GM12874 (cell line): ENCODE measurements around the gene PHKA2.

ENCODE experiments used
- TF ChIP-seq, protein P1 (sequence below): IDR thresholded peaks from 2 replicates; pipeline ENCODE4 v1.5.1; 2011; ENCODE audit warnings: low read depth, mild to moderate bottlenecking, control low read depth, low read length, moderate library complexity; ENCODE audit not compliant: insufficient read depth

Gene PHKA2

GRCh38 chrX:18884916-18885315, 99.0 kb downstream of the PHKA2 start:
- TF ChIP-seq, protein P1, sequence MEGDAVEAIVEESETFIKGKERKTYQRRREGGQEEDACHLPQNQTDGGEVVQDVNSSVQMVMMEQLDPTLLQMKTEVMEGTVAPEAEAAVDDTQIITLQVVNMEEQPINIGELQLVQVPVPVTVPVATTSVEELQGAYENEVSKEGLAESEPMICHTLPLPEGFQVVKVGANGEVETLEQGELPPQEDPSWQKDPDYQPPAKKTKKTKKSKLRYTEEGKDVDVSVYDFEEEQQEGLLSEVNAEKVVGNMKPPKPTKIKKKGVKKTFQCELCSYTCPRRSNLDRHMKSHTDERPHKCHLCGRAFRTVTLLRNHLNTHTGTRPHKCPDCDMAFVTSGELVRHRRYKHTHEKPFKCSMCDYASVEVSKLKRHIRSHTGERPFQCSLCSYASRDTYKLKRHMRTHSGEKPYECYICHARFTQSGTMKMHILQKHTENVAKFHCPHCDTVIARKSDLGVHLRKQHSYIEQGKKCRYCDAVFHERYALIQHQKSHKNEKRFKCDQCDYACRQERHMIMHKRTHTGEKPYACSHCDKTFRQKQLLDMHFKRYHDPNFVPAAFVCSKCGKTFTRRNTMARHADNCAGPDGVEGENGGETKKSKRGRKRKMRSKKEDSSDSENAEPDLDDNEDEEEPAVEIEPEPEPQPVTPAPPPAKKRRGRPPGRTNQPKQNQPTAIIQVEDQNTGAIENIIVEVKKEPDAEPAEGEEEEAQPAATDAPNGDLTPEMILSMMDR = no peak

GRCh38 chrX:18883961-18884765, 99.8 kb downstream of the PHKA2 start:
- TF ChIP-seq, protein P1 = no peak

- TF ChIP-seq, protein P1 = no peak
Observed at GRCh38 chrX:18883234-18883960, 100.5 kb downstream of the PHKA2 start.

DNA sequence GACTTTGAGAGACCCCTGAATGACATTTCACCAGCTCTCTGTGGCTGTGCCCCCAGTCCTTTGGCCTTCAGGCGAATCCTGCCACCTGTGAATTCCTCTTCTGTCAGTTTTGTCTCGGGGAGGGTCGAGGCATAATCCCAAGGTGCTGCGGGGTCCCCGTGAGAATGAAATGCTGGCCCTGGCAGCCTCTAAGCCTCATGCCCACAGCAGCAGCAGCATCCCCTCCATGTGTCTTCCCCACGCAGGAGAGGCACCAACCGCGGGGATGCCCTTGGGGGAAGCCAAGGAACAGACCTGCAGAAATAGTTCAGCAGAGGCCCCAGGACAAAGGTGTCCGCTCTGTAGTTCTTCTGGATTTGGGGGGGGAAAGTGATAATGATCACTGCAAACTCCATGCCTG, 104.8 kb downstream of the PHKA2 start:
- TF ChIP-seq, protein P1 = no peak

DNA sequence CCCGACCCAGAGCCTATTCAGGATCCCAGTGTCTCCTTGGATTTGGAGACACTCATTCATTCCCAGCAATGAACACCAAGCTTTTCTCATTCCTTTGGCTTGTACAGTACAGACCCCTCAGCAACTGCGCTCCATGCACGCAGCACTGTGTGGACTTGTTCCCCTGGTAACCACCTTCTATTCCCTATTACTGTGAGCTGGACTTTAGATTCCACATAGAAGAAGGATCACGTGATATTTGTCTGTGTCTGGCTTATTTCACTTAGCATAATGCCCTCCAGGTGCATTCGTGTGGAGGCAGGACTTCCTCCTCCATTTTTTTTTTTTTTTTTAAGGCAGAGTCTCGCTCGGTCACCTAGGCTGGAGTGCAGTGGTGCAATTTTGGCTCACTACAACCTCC, 106.4 kb downstream of the PHKA2 start:
- TF ChIP-seq, protein P1 = no peak

- TF ChIP-seq, protein P1 = no peak
Observed at GRCh38 chrX:18875256-18875878, 108.5 kb downstream of the PHKA2 start.

DNA sequence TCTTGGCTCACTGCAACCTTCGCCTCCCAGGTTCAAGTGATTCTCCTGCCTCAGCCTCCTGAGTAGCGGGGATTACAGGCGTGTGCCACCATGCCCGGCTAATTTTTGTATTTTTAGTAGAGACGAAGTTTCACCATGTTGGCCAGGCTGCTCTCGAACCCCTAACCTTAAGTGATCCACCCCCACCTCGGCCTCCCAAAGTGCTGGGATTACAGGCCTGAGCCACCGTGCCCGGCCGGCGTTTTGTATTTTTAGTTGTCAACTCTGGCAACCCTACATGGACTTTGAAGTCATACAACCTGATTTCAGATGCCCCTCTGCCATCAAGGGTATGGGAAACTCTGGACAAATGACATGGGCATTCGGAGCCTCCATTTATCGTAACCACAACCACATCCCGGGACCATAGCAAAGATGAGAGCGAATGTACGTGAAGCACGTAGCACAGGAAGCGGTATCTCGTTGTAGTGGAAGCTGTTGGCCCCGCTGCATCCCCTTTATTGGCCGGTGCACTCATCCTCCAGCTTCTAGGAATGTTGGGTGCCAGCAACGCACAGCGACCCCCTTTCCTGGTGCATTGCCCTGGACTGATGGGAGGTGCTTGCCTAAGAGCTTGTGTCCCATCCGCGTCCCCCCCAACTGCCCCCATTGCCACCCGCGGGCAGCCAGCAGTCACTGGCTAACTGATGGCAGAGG, 109.2 kb downstream of the PHKA2 start:
- TF ChIP-seq, protein P1 = no peak
